NCI-H2171 (cell line): ENCODE measurements around the gene MDH1.

ENCODE experiments used
- DNase-seq: peaks from one replicate; lab custom pipeline; 2025; lab: John Stamatoyannopoulos, UW

MDH1 gene

GRCh38 chr2:63639344-63639743, 50.6 kb downstream of the MDH1 start:
- no peak for DNase-seq

- DNase-seq: no peak
These were observed 54.2 kb downstream of the MDH1 start for GRCh38 chr2:63642946-63643345.

- DNase-seq: no peak
These were observed 54.7 kb downstream of the MDH1 start for GRCh38 chr2:63643486-63643885.

GRCh38 chr2:63648632-63649031, 59.9 kb downstream of the MDH1 start:
- DNase-seq: no peak

DNA sequence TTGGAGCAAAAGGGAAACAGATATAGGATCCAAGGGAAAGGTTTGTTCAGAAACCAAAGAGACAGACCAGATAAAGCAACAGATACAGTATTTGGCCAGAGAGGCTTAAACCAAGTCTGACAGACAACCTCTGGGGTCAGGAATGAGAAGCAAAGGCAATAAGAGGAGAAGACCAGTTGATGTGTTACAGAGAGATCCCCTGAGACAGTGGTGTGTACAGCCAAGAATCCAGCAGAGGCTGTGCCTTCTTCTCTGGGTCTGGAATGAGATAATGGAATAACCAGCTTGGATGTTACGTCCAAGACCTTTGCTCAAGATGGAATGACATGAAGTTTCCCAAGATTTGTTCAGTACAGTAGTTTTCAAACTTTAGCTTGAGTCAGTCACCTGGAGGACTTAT, 61.1 kb downstream of the MDH1 start:
- DNase-seq: no peak

DNA sequence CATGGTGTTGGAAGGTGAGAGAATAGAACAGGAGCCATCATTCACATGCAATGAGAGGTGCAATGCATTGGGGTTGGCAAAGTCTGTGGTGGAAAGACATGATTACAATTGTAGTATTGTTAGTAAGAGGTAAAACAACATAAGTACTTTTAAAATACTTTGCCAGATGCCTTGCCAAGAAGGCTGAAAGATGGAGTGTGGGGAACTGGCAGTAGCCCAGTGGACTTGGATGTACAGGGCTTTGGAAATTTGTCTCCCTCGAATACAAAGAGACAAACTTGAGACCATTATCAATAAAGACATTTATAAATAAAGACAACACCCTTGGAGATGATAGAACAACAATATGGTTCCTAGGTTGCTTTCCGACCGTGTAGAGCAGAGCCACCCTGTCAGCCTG, 62.0 kb downstream of the MDH1 start:
- no peak for DNase-seq

- no peak for DNase-seq
These were observed 62.6 kb downstream of the MDH1 start for GRCh38 chr2:63651356-63651755.

- peak; percentile 14 for DNase-seq
These were observed 63.3 kb downstream of the MDH1 start for GRCh38 chr2:63651861-63652651.

DNA sequence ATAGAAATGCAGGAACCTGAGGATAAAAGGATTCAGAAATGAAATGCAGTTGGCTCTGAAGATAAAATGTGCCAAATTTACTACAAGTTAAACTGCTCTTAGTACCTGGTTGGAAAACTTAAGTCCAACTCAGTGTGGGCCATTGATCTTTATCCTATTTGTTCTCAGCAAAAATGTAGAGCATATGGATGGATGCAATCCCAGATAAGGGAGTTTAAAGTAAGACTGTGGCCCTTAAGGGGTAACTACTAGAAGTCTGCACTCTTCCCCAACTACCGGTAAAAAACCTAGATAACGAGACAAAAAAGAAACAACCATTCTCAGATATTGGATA, 63.9 kb downstream of the MDH1 start:
- no peak for DNase-seq

GRCh38 chr2:63654959-63655358, 66.2 kb downstream of the MDH1 start:
- no peak for DNase-seq
